HepG2 (cell line): ENCODE results near the gene PIP5KL1. TPM values are rescaled to one million over a fixed set of nuclear protein-coding genes. Genes with fewer than 3 reads are reported as not detected.

Source experiments
- ARHGAP35 ChIP-seq: sonication (generic); formaldehyde crosslinking; IDR thresholded peaks from 2 replicates; pipeline ENCODE4 v1.9.0; 2022; ENCODE audit warnings: mild to moderate bottlenecking, inconsistent platforms, moderate library complexity, missing genetic modification reagents, borderline replicate concordance
- ARNT2 ChIP-seq: sonication (generic); formaldehyde crosslinking; IDR thresholded peaks from 2 replicates; pipeline ENCODE4 v1.8.0; 2022; ENCODE audit warnings: mild to moderate bottlenecking, low read depth, missing genetic modification reagents, moderate library complexity
- CBX2 ChIP-seq, 2 experiments: fragments of 200-600 bp in 1 of 2; sonication (generic); formaldehyde crosslinking in 1 of 2; IDR thresholded peaks; 2 replicates each; pipeline versions ENCODE4 v1.7.0 to v1.8.1; 2018 to 2022; ENCODE audit warnings: low read depth in 2 of 2, low read length in 1 of 2, mild to moderate bottlenecking in 1 of 2, missing genetic modification reagents in 1 of 2
- FOSL1 ChIP-seq: sonication (generic); formaldehyde crosslinking; IDR thresholded peaks from 2 replicates; pipeline ENCODE4 v1.9.0; 2021; ENCODE audit warnings: missing genetic modification reagents, borderline replicate concordance
- GTF2F1 ChIP-seq: fragments of 150-350 bp; IDR thresholded peaks from 2 replicates; pipeline ENCODE4 v1.6.1; 2014; ENCODE audit warnings: low read length
- MEIS1 ChIP-seq: sonication (generic); formaldehyde crosslinking; IDR thresholded peaks from 2 replicates; pipeline ENCODE4 v1.9.0; 2021; ENCODE audit warnings: mild to moderate bottlenecking, missing genetic modification reagents, moderate library complexity, borderline replicate concordance
- MNT ChIP-seq: fragments of 450-650 bp; IDR thresholded peaks from 2 replicates; pipeline ENCODE4 v1.6.1; 2016
- NFRKB ChIP-seq: fragments of 450-650 bp; IDR thresholded peaks from 2 replicates; pipeline ENCODE4 v1.6.1; 2017
- NRL ChIP-seq: sonication (generic); formaldehyde crosslinking; IDR thresholded peaks from 2 replicates; pipeline ENCODE4 v1.5.0; 2020; ENCODE audit warnings: missing genetic modification reagents, mild to moderate bottlenecking, moderate library complexity, borderline replicate concordance
- PCBP1 ChIP-seq: fragments of 200-400 bp; formaldehyde crosslinking; IDR thresholded peaks from 2 replicates; pipeline ENCODE4 v1.6.1; 2017; ENCODE audit warnings: mild to moderate bottlenecking, low read depth, low read length, borderline replicate concordance
- SMAD3 ChIP-seq: sonication (generic); formaldehyde crosslinking; IDR thresholded peaks from 2 replicates; pipeline ENCODE4 v1.4.0; 2020; ENCODE audit warnings: missing genetic modification reagents
- SMAD9 ChIP-seq: sonication (generic); formaldehyde crosslinking; IDR thresholded peaks from 2 replicates; pipeline ENCODE4 v1.5.1; 2020; ENCODE audit warnings: mild to moderate bottlenecking, missing genetic modification reagents
- SNAPC2 ChIP-seq: sonication (generic); formaldehyde crosslinking; IDR thresholded peaks from 2 replicates; pipeline ENCODE4 v1.8.1; 2022; ENCODE audit warnings: mild to moderate bottlenecking, missing genetic modification reagents
- TFAP4 ChIP-seq: sonication (generic); IDR thresholded peaks from 2 replicates; pipeline ENCODE4 v1.6.1; 2016; ENCODE audit warnings: low read depth, borderline replicate concordance
- THYN1 ChIP-seq: sonication (generic); formaldehyde crosslinking; IDR thresholded peaks from 2 replicates; pipeline ENCODE4 v1.8.1; 2023; ENCODE audit warnings: low read depth, mild to moderate bottlenecking, moderate library complexity, missing genetic modification reagents, borderline replicate concordance
- TRIM24 ChIP-seq: sonication (generic); formaldehyde crosslinking; IDR thresholded peaks from 2 replicates; pipeline ENCODE4 v1.8.0; 2022; ENCODE audit warnings: mild to moderate bottlenecking, missing genetic modification reagents
- TSC22D2 ChIP-seq: sonication (generic); formaldehyde crosslinking; IDR thresholded peaks from 2 replicates; pipeline ENCODE4 v1.5.1; 2020; ENCODE audit warnings: missing genetic modification reagents, mild to moderate bottlenecking, borderline replicate concordance
- ZNF326 ChIP-seq: sonication (generic); formaldehyde crosslinking; IDR thresholded peaks from 2 replicates; pipeline ENCODE4 v1.4.0; 2020; ENCODE audit warnings: missing genetic modification reagents, borderline replicate concordance
- ZNF576 ChIP-seq: sonication (generic); formaldehyde crosslinking; IDR thresholded peaks from 2 replicates; pipeline ENCODE4 v1.4.0; 2020; ENCODE audit warnings: mild to moderate bottlenecking, missing genetic modification reagents
- ZNF883 ChIP-seq: sonication (generic); formaldehyde crosslinking; IDR thresholded peaks from 2 replicates; pipeline ENCODE4 v1.5.1; 2020; ENCODE audit warnings: mild to moderate bottlenecking, missing genetic modification reagents; ENCODE audit errors: not compliant biosample characterization
- ZSCAN20 ChIP-seq: sonication (generic); formaldehyde crosslinking; IDR thresholded peaks from 2 replicates; pipeline ENCODE4 v1.4.0; 2020; ENCODE audit warnings: missing genetic modification reagents, mild to moderate bottlenecking, borderline replicate concordance
- polyA plus RNA-seq, 8 experiments: library from polyadenylated mRNA; depleted of rRNA in 3 of 8; stranded (reverse) in 7 of 8; unstranded in 1 of 8; fragments of >200 nt; fragmentation: Illumina TruSeq in 4 of 8; extraction: Trizol in 4 of 8; gene quantifications; 2 replicates each; pipeline versions ENCODE4 v1.2.1 to v1.2.3, GENCODE V29; 2011 to 2016; ENCODE audit warnings: low read depth in 4 of 8, missing spikeins in 1 of 8, mixed read lengths in 1 of 8; ENCODE audit not compliant: insufficient read depth in 1 of 8
- total RNA-seq, 5 experiments: library from RNA; depleted of rRNA; stranded (reverse); fragments of >200 nt; fragmentation: Illumina TruSeq; extraction: Trizol; gene quantifications; 2 replicates each; pipeline ENCODE4 v1.2.3, GENCODE V29; 2016; ENCODE audit warnings: low read depth in 1 of 5
- TF ChIP-seq, protein P1 (sequence below): sonication (generic); formaldehyde crosslinking; conservative IDR thresholded peaks from 2 replicates; pipeline ENCODE4 v1.4.0; 2020; ENCODE audit warnings: missing genetic modification reagents
- TF ChIP-seq, protein P2 (sequence below): IDR thresholded peaks from 2 replicates; pipeline ENCODE4 v1.6.1; 2016; ENCODE audit warnings: control low read depth

The PIP5KL1 gene
- total and polyA plus RNA-seq, 2 of the 13 experiments (the other 11 are each of a cell fraction or from before 2014, with no cell fraction given) = 0.20 to 0.49 TPM

- TF ChIP-seq, protein P1, sequence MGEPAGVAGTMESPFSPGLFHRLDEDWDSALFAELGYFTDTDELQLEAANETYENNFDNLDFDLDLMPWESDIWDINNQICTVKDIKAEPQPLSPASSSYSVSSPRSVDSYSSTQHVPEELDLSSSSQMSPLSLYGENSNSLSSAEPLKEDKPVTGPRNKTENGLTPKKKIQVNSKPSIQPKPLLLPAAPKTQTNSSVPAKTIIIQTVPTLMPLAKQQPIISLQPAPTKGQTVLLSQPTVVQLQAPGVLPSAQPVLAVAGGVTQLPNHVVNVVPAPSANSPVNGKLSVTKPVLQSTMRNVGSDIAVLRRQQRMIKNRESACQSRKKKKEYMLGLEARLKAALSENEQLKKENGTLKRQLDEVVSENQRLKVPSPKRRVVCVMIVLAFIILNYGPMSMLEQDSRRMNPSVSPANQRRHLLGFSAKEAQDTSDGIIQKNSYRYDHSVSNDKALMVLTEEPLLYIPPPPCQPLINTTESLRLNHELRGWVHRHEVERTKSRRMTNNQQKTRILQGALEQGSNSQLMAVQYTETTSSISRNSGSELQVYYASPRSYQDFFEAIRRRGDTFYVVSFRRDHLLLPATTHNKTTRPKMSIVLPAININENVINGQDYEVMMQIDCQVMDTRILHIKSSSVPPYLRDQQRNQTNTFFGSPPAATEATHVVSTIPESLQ = no peak
- no peak for TF ChIP-seq TFAP4
- TF ChIP-seq ZNF576 = no peak
- peak; percentile 40; the same call in 1 of the 2 replicates for TF ChIP-seq ZNF326 (CRISPR knock-in tag)
- TF ChIP-seq MNT = no peak
- TF ChIP-seq TSC22D2 = no peak
- no peak for TF ChIP-seq GTF2F1
- no peak for TF ChIP-seq MEIS1
- TF ChIP-seq NRL = no peak; the same call in 1 of the 2 replicates
- TF ChIP-seq PCBP1 = peak; percentile 60; the same call in 1 of the 2 replicates
- no peak for TF ChIP-seq SMAD3 (CRISPR knock-in tag)
- TF ChIP-seq ARHGAP35 (CRISPR knock-in tag) = no peak
- TF ChIP-seq SNAPC2 (CRISPR knock-in tag) = no peak
- peak; percentile 17 for TF ChIP-seq ZNF883 (CRISPR knock-in tag)
- TF ChIP-seq TRIM24 (CRISPR knock-in tag) = no peak
- peak; percentile 31; the same call in 1 of the 2 replicates for TF ChIP-seq ARNT2 (CRISPR knock-in tag)
- no peak for TF ChIP-seq CBX2 (IDR thresholded peaks at IDR 0.05; ENCODE audit: low read depth, low read length)
- TF ChIP-seq CBX2 (CRISPR knock-in tag; IDR thresholded peaks at IDR 0.05; ENCODE audit: low read depth) = no peak
- no peak for TF ChIP-seq NFRKB
- TF ChIP-seq, protein P2, sequence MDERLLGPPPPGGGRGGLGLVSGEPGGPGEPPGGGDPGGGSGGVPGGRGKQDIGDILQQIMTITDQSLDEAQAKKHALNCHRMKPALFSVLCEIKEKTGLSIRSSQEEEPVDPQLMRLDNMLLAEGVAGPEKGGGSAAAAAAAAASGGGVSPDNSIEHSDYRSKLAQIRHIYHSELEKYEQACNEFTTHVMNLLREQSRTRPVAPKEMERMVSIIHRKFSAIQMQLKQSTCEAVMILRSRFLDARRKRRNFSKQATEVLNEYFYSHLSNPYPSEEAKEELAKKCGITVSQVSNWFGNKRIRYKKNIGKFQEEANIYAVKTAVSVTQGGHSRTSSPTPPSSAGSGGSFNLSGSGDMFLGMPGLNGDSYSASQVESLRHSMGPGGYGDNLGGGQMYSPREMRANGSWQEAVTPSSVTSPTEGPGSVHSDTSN (CRISPR knock-in tag) = no peak
- TF ChIP-seq ZSCAN20 = no peak; the same call in 1 of the 2 replicates
- TF ChIP-seq FOSL1 (CRISPR knock-in tag) = no peak
- no peak for TF ChIP-seq SMAD9 (CRISPR knock-in tag)
- no peak for TF ChIP-seq THYN1
Measured at GRCh38 chr9:127937388-127938297, 7.1 kb upstream of the PIP5KL1 start, which contains the start of gene DPM2 (continued).
